Osteocyte (in vitro differentiated cells): ENCODE data around the gene ATOH1. TPM values are rescaled to one million over a fixed set of nuclear protein-coding genes. Genes with fewer than 3 reads are reported as not detected.

Experiments used
- DNase-seq: peaks from one replicate; pipeline ENCODE4 v3.0.0; 2021; ENCODE audit warnings: mixed read lengths; ENCODE audit not compliant: unreplicated experiment; ENCODE audit errors: extremely low spot score
- H3K27ac Mint-ChIP-seq: one replicate; pipeline ENCODE4 v1.8.0; 2021; ENCODE audit warnings: mild to moderate bottlenecking, mixed read lengths; ENCODE audit not compliant: unreplicated experiment
- H3K27me3 Mint-ChIP-seq: one replicate; pipeline ENCODE4 v1.8.0; 2021; ENCODE audit warnings: mixed read lengths; ENCODE audit not compliant: unreplicated experiment
- H3K36me3 Mint-ChIP-seq: one replicate; pipeline ENCODE4 v1.8.0; 2021; ENCODE audit warnings: mixed read lengths; ENCODE audit not compliant: unreplicated experiment
- H3K4me1 Mint-ChIP-seq: one replicate; pipeline ENCODE4 v1.8.0; 2021; ENCODE audit warnings: mixed read lengths; ENCODE audit not compliant: unreplicated experiment
- H3K4me3 Mint-ChIP-seq: one replicate; pipeline ENCODE4 v1.8.0; 2021; ENCODE audit warnings: mild to moderate bottlenecking, moderate library complexity, mixed read lengths; ENCODE audit not compliant: unreplicated experiment
- H3K9me3 Mint-ChIP-seq: one replicate; pipeline ENCODE4 v1.8.0; 2021; ENCODE audit warnings: mixed read lengths; ENCODE audit not compliant: unreplicated experiment
- total RNA-seq: library from RNA; stranded (reverse); gene quantifications from 2 replicates; pipeline ENCODE4 v1.2.1, GENCODE V29; 2021
- TF ChIP-seq, protein P1 (sequence below): fragments of 200-600 bp; sonication (generic); IDR thresholded peaks from 2 replicates; pipeline ENCODE4 v1.5.0; 2021; ENCODE audit warnings: antibody characterized with exemption, mild to moderate bottlenecking, moderate library complexity

The ATOH1 gene
- total RNA-seq, 1 donor from 2014 or later, result not detected

DNA sequence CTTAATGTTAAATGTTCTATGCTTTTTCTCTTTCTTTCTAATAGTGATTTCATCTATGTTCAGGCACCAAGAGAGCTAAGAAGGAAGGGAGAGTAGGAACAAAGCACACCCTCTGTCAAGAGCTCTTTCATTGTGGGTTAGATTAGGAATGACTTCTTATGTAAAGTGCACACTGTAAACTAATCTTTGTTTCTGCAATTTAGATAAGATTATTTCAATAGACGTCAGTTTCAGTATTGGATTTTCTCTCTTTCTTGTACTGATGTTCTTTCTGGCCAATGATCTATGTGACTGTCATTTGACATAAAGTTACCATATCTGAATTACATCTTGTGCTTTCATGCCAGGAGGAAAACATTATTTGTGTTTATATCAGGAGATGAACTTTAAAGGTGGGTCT lies 48.2 kb downstream of the ATOH1 start:
- H3K36me3 Mint-ChIP-seq, result no peaks in the 10 kb centered on the region
- H3K27ac Mint-ChIP-seq, result no peak overlapping the region
- H3K27me3 Mint-ChIP-seq, result peaks cover 25% of the 10 kb centered on the region
- TF ChIP-seq, protein P1, sequence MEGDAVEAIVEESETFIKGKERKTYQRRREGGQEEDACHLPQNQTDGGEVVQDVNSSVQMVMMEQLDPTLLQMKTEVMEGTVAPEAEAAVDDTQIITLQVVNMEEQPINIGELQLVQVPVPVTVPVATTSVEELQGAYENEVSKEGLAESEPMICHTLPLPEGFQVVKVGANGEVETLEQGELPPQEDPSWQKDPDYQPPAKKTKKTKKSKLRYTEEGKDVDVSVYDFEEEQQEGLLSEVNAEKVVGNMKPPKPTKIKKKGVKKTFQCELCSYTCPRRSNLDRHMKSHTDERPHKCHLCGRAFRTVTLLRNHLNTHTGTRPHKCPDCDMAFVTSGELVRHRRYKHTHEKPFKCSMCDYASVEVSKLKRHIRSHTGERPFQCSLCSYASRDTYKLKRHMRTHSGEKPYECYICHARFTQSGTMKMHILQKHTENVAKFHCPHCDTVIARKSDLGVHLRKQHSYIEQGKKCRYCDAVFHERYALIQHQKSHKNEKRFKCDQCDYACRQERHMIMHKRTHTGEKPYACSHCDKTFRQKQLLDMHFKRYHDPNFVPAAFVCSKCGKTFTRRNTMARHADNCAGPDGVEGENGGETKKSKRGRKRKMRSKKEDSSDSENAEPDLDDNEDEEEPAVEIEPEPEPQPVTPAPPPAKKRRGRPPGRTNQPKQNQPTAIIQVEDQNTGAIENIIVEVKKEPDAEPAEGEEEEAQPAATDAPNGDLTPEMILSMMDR, result no peak
- H3K4me3 Mint-ChIP-seq, result no peak overlapping the region
- DNase-seq, result no peak
- H3K4me1 Mint-ChIP-seq, result no peaks in the 10 kb centered on the region
- no peaks in the 10 kb centered on the region for H3K9me3 Mint-ChIP-seq

DNA sequence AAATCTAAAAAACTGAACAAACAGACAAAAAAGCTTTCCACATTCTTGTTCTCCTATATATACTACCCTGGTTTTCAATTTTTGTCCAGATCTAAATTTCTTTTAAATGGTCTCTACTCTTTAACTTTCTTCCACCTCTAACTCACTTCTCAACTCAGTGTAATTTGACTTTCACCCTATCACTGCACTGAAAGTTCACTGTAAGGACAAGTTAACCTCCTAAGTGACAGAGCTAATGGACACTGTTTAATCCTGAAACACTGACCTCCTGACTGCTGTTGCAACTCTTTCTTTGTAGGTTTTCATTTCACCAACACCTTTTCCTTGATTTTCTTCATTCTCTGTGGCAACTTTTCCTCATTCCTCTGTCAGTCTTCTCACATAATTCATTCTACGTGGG lies 50.0 kb downstream of the ATOH1 start:
- H3K36me3 Mint-ChIP-seq, result no peaks in the 10 kb centered on the region
- peaks cover 25% of the 10 kb centered on the region for H3K27me3 Mint-ChIP-seq
- H3K4me1 Mint-ChIP-seq, result no peaks in the 10 kb centered on the region
- H3K4me3 Mint-ChIP-seq, result no peak overlapping the region
- no peak overlapping the region for H3K27ac Mint-ChIP-seq
- no peaks in the 10 kb centered on the region for H3K9me3 Mint-ChIP-seq
- TF ChIP-seq, protein P1, result no peak
- DNase-seq, result no peak

DNA sequence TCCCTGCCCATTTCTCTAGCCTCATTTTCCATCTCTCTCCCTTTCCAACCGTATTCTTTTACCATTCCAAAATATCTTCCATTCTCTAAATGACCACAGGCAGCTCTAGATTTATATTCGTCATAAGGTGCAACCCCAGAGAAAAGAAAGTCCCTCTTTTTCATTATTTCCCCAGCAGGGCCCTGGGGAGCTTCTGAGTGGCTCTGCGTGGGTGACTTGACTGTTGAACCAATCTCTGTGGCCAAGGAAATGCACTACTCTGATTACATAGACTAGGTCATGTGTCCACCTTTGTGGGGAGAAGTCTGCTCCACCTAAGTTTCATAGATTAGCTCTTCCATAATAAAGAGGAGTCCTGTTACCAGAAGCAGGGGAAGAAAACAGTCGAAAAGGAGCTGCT lies 51.4 kb downstream of the ATOH1 start:
- H3K4me3 Mint-ChIP-seq, result no peak overlapping the region
- TF ChIP-seq, protein P1, result no peak
- H3K4me1 Mint-ChIP-seq, result no peaks in the 10 kb centered on the region
- no peak overlapping the region for H3K27ac Mint-ChIP-seq
- no peaks in the 10 kb centered on the region for H3K36me3 Mint-ChIP-seq
- peaks cover 20% of the 10 kb centered on the region for H3K27me3 Mint-ChIP-seq
- DNase-seq, result no peak
- no peaks in the 10 kb centered on the region for H3K9me3 Mint-ChIP-seq
